GM19099 (cell line): ENCODE results near the gene ZNF367.

Experiments
- POLR2A ChIP-seq: IDR thresholded peaks from 3 replicates; pipeline ENCODE4 v1.6.1; 2011; ENCODE audit warnings: low read depth; ENCODE audit not compliant: insufficient read length; ENCODE audit errors: extremely low read depth

Gene ZNF367

DNA sequence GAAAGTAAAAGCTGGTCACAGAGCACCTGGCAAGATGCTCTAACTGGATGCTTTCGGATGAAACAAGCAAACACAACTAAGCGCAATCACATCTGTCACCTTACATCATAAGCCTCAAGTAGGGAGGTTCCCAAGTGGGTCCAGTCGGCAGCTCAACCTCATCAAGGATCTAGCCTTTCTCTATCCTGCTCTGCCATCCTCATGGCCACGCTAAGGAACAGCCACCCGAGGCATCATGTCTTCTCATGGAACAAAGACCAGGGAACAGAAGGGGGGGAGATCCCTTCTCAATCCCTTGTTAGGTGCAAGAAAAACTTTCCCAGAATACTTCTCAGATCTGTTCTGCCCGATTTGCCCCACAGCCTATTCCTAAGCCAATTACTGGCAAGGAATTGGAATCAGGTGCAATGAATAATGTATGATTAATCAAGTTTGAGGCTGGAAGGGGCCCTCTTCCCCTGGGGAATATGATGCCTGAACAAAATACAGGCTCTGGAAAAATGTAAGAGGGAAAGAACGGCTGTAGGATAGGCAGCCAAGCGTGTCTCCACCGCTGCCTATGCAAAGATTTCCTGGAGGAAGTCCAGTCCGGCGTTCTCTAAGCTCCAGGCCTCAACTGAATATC lies 30.5 kb upstream of the ZNF367 start:
- TF ChIP-seq POLR2A, result no peak

DNA sequence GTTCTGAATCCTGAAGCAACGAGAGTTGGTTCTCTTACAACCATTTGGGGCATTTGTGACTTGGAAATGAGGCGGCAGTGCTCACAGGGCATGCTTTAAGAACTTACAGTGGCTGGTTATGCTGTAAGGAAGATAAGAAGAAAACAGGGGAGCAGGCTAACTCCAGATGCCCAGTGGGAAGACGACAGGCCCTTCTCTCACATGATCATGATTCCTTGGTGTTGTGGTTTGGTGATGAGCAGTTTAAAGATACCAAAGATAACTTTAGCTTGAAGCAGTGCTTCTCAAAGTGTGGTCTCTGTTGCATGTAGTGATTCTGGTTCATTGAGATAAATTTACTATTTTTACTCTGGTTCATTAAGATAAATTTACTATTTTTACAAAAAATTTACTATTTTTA lies 29.2 kb upstream of the ZNF367 start:
- no peak for TF ChIP-seq POLR2A

DNA sequence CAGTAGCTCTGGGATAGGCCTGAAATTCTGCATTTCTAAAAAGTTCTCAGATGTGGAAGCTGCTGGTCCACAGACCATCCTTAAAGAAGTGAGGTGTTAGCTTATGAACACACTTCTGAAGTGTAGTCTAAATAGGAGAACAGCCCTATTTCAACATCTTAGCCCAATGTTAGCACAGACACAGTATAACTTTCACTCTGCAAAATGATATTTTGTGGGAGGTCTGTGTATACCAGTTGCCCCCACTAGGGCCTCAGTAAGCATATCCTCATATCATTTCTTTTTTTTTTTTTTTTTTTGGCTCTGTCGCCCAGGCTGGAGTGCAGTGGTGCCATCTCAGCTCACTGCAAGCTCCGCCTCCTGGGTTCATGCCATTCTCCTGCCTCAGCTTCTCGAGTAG lies 24.3 kb upstream of the ZNF367 start:
- no peak for TF ChIP-seq POLR2A

DNA sequence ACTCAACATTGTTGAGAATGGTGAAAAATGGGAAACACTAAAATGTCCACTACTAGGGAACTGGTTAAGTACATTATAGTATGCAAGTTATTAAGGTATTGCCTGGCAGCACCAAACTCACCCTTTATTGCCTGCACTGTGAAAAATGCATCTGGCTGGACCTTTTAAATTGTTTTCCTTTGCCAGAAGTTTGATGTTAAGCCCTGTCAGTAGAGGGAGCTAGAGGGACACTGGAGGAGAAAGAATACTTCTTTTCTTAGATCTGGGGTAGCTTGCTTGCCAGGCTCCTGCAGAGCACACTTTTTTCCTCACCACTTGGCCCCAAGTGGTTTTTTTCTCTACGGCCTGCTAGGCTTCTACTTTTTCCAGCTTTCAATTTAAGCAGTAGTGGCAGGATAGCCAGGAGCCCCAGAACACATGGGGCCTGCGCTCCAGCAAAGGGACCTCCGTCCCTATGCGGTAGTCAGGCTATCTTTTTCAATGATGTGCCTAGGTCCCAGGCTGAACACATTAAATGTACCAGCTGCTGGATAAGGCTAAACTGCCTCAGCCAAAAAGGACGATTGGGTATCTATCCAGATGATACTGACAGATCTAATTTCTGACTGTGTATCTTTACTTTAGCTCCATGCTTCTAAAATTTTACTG lies 23.8 kb upstream of the ZNF367 start:
- no peak for TF ChIP-seq POLR2A

DNA sequence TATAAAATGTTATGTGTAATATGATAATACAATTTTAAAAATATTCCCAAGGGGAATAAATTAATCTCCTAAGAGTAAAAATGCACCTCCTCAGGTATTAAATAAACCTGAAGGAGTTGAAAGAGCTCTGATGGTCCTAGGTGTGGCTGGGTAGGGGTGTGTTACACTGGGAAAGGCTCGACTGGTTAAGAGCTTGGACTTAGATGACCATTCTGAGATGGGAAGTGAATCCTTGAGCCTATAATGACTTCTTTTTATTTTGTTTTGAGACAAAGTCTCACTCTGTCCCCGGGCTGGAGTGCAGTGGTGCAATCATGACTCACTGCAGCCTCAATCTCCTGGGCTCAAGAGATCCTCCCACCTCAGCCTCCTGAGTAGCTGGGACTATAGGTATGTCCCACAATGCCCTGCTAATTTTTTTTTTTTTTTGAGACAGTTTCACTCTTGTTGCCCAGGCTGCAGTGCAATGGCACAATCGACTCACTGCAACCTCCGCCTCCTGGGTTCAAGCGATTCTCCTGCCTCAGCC lies 22.6 kb upstream of the ZNF367 start:
- TF ChIP-seq POLR2A, result no peak

DNA sequence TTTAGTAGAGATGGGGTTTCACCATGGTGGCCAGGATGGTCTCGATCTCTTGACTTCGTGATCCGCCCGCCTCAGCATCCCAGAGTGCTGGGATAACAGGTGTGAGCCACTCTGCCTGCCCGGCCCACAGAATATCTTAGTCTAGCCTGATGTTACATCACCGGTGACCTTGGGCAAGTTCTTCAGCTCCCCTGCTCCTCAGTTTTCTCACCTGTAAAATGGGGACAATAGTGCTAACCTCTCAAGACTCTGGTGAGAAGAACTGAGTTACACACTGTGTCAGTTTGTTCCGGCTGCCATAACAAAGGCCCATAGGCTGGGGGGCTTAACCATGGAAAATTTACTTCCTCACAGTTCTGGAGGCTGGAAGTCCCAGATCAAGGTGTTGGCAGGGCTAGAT lies 19.3 kb upstream of the ZNF367 start:
- TF ChIP-seq POLR2A, result no peak

DNA sequence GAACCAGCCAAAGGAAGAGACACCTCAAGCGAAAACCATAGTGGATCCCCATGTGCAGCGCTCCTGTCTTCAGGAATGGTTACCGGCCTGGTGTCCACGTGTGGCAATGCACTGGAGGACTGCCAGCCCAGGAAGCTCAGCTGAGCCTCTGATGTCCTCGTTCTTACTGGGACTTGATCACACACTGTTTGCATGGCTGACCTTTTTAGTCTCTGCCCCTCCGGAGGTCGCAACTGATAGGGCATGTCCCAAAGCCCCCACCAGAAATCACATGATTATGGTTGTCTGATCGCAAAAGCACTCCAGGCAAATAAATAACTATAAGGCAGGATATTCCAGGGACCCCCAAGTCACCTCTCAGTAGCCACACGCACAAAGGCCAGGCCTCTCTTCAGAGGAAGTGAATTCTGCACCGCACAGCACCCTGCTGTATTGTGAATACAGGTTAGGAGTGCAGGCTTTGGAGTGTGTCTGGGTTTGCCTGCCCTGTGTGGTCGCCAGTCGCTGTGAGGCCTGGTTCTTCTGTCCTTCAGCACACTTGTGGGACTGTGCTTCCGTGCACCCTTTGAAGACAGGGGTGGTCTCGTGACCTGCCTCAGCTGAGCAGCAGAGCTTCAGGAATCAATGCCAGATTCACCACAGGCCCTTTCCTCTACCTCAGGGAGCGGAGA lies 18.4 kb upstream of the ZNF367 start:
- TF ChIP-seq POLR2A, result no peak

DNA sequence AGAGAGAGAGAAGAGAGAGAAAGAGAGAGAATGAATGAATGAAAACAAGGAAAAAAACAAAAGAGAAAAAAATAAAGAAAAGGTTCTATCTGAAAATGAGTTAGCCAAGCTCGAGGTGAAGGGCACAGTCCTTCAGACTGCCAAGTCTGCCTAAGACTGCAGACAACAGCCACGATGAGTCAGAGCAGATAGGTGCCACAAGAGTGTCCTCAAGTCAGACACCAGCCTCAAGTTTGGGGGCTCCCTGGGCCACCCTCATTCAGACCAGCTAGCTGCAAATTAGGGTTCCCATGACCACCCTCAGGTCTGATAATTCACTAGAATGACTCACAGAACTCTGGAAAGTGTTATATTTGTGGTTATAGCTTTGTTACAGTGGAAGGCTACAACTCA lies 17.9 kb upstream of the ZNF367 start:
- TF ChIP-seq POLR2A, result no peak

DNA sequence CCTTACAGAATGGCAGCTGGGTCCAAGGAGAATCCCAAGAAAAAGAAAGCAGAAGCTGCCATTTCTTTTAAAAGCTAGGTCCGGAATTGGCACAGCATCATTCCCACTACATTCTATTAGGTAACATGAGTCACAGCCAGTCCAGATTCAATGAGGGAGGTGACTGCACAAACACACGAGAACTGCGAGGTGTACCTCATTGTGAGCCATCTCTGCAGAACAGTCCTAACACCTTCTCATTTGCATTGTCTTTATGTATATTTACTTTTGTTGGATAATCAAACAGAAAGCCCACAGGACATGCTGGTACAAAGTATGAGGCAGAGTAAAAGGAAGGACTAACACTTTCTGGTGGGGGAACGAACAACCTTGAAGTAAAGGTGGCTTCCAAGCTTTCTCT lies 17.2 kb upstream of the ZNF367 start:
- TF ChIP-seq POLR2A, result no peak

DNA sequence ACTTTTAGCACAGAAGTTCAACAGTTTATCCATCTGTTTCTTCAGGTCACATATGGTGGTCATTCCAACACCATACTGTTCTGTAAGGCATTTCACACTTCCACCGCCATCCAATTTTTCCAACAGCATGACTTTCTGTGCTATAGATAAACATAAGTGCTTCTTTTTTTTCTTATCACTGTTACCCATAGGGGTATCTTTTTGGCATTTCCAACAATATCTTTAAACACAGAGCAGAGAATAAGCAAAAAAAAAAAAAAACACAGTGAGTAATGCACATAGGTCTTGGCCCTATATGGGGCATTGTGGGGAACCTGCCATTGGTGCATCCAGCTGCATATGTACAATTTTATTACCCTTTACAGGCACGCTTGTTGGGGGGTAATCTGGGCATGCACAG lies 12.2 kb upstream of the ZNF367 start:
- no peak for TF ChIP-seq POLR2A

DNA sequence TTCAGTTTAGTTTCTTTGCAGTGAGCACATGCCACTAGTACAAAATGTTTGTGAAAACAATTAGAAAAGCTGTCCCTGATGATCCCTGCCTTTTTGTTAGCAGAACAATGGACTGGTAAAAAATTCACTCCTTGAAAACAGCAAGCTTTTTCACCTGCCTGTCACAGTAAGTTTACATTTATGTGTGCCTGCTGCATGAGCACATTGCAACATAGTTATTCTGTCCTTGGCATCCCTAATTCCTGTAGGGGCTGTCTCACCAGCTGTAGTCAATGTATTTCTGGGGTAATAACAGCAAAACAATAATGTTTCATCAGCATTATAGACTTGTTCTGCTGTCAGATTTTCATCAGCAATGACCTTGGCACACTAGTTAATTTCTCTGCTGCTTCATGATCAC lies 11.6 kb upstream of the ZNF367 start:
- no peak for TF ChIP-seq POLR2A

DNA sequence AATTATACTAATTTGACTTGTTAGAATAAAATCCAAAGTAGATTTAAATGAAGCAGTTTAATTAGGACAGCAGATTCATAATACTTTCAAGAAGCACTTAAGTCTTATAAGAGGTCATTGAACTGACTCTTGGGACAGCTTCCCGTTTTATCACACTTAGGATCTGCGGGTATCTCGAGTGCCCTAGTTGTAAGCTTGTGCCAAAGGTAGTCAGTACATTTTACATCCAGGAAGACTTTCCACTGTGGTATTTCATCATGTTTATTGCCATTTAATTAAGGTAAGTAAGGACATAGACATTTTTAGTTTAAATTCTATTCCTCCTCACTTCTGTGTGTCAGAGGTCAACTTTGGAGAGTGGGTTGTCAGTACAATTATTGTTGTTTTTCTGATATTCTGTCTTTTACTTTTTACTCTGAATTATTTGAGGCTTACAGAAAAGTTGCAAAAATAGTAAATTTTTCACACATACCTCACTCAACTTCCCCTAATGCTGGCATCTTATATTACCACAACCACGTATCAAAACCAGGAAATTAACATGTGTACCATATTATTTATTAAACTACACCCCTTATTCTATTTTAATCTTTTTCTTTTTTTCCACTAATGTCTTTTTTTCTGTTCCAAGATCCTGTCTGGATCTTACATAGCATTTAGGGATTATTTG lies 7.5 kb upstream of the ZNF367 start:
- no peak for TF ChIP-seq POLR2A

DNA sequence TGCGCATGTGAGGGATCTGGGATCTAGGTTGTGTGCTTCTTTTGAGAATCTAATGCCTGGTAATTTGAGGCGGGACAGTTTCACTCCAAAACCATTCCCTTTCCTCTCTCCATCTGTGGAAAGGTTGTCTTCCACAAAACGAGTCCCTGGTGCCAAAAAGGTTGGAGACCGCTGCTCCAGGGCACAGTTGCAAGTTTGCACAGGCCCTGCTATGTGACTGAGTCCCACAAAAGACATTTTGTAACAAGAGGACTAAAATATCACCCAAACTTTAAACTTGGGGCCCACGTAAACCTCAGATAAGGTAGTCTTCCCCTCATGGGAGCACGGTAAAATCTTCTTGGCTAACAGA lies 5.8 kb upstream of the ZNF367 start:
- TF ChIP-seq POLR2A, result no peak

DNA sequence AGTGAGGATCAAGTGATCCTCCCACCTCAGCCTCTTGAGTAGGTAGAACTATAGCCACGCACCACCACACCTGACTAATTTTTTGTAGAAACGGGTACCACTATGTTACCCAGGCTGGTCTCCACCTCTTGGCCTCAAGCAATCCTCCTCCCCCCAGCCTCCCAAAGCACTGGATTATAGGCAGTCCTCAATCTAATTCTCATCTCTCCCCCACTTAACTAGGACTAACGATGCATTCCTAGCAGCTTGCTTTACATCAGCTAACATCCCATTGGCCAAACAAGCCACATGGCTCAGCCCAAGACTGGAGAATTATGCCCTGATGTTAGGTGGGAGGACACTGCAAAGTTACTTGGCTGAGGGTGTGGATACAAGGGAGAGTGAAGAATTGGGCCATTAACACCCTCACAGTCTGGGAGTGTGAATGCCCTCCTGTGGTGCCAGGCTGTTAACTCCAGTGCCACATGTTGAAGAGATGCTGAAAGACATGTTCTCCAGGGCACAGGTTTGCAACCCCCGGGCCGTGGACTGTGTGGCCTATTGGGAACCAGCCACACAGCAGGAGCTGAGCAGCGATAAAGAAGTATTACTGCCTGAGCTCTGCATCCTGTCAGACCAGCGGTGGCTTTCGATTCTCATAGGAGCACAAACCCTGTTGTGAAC lies 5.3 kb upstream of the ZNF367 start:
- TF ChIP-seq POLR2A, result no peak
